ENCODE results near the gene PEX14.

The PEX14 gene

GRCh38 chr1:10644307-10645128, 169.8 kb downstream of the PEX14 start:
- no peak for DNase-seq (ENCODE audit: extremely low read depth, low read depth)
- TF ChIP-seq CTCF (IDR thresholded peaks at IDR 0.05; ENCODE audit: low read depth, low read length, missing control alignments) = no peak
- H3K4me3 ChIP-seq (replicated peaks; ENCODE audit: low read depth, low read length) = no peak overlapping the region

DNA sequence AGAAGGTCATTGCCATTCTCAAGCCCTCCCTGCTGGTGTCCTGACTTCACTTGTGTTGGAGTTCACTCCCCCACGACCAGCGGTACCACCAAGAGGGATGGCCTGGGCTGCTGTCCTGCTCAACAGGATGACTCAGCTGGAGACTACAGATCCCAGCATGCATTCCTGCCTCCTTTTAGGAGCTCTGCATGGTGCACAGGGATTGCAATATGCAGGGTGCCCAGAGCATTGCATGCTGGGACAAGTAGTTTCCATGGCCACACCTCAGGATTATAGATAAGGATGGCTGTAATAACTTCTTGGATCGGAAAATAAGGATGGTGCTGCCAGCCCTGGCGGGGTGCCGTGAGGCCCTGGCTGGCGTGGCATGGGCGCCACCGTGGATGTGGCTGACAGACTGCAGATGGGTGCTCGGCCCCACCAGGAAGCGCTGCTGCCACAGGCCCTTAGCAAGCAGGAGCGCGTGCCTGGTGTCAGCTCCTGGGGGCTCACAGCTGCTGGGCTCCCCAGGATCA, 171.7 kb downstream of the PEX14 start:
- TF ChIP-seq CTCF (IDR thresholded peaks at IDR 0.05; ENCODE audit: low read depth, low read length, missing control alignments) = no peak
- DNase-seq (ENCODE audit: extremely low read depth, low read depth) = no peak
- H3K4me3 ChIP-seq (replicated peaks; ENCODE audit: low read depth, low read length) = no peak overlapping the region

- no peak for DNase-seq (ENCODE audit: extremely low read depth, low read depth)
- TF ChIP-seq CTCF (IDR thresholded peaks at IDR 0.05; ENCODE audit: low read depth, low read length, missing control alignments) = no peak
- H3K4me3 ChIP-seq (replicated peaks; ENCODE audit: low read depth, low read length) = no peak overlapping the region
Observed at GRCh38 chr1:10647414-10648170, 172.8 kb downstream of the PEX14 start.

DNA sequence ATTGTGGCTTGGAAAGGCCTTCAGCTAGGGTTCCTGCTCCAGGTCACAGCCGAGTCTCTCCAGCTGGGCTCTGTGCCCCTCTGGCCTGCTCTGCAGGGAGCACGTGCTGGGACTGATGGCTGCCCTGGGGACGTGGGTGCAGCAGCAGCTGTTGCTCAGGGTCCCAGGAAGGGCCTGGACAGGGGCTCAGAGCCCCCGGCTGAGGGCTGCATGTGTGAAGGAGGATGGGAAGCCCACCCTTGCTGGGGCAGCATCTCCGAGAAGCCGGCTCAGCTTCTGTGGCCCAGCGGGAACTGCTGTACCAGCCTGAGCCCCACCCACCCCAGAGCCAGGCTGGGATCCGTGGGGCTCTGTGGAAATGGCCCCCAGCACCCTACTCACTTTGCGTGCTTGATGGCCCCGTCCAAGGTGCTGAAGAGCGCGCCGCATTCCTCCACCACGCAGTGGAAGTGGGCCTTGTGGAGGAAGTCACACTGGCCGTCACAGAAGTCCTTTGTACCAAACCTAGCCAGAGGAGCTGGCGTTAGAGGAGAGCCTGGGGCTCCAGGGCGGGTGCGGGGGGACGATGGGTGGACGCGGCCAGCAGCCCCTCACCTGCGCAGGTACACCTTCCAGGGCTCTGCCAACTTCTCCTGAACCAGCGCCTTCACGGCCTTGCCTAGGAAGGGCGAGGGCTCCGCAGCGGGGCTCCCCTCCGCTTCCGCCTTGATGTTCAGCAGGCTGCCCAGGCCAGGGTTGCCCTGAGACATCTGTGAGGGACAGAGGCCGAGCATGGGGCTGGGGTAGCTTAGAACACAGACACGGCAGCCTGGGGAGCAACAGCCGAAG, 174.2 kb downstream of the PEX14 start:
- no peak for TF ChIP-seq CTCF (IDR thresholded peaks at IDR 0.05; ENCODE audit: low read depth, low read length, missing control alignments)
- H3K4me3 ChIP-seq (replicated peaks; ENCODE audit: low read depth, low read length) = no peak overlapping the region

DNA sequence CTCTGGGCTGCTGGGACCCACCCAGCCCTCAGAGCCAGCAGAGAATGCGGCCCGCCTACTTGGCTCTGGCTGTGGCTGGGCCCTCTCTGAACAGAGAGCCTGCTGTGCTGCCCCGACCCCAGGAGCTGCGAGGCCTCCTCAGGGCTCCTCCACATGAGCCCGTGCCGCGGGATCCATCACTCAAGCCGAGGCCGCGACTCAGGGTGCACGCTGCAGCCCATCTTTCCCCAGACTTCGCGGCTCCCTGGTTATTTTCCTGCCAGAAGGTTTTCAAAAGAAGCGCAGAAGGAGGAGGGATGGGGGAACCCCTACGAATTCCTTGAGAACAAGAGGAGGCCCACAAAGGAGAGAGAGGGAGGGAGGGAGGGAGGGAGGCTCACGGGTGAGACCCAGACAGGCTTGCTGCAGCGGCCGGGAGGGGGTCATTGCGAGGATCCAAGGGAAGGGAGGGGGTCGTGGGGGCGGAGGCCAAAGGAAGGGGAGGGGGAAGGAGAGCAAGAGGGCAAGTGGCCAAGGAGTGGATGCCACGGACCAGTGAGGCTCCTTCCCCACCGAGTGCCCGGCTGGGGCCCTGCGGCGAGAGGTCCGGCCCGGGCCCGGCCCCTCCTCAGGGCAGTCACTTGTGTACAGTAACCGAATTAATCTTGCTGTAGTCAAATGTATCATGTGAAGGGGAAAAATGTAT, 174.9 kb downstream of the PEX14 start:
- TF ChIP-seq CTCF (IDR thresholded peaks at IDR 0.05; ENCODE audit: low read depth, low read length, missing control alignments) = no peak
- no peak for DNase-seq (ENCODE audit: extremely low read depth, low read depth)
- no peak overlapping the region for H3K4me3 ChIP-seq (replicated peaks; ENCODE audit: low read depth, low read length)

More for the DNA sequence above, 174.2 kb downstream of the PEX14 start:
- DNase-seq (ENCODE audit: extremely low read depth, low read depth) = no peak
